GM13977 (cell line): ENCODE results near the gene SPAG7.

Experiments used
- DNase-seq: peaks from one replicate; pipeline ENCODE4 v3.0.0; 2012; ENCODE audit warnings: low spot score
- in situ Hi-C: fragments of 300-500 bp; cut with MboI; formaldehyde crosslinking; loops from one replicate; pipeline ENCODE4 v1.12.0; 2022; ENCODE audit warnings: low sequenced_read_pairs, low pct_unique_long_range_greater_than_20kb, mixed read lengths, inconsistent platforms; ENCODE audit not compliant: unreplicated experiment
- TF ChIP-seq, protein P1 (sequence below): IDR thresholded peaks from 2 replicates; pipeline ENCODE4 v1.5.1; 2012; ENCODE audit warnings: mild to moderate bottlenecking, control low read depth; ENCODE audit not compliant: insufficient read depth; ENCODE audit errors: extremely low read depth, missing control alignments

The SPAG7 gene

DNA sequence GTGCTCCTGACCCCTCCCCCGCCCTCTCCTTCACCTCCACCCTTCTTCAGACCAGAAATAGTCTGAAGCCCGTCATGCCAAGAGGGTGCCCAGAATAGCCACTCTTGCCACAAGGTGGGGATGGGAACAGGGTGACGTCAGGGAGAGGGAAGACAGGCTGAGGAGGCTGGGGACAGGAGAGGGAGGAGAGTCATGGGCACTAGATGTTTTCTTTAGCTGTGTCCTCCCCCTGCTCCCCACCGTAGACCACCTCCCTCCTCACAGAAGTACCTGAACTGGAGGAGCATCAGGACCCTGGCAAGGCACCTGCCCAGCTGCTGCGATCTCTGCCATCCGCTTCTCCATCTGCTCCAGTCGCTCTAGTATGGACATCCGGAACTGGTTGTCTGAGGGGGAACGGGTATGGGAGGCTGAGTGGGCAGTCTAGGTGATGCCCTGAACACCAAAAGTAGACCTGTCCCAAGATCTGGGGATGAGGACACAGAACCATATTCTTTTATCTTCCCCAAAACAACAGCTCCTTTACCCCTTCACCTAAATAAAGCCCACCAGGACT, 6.6 kb upstream of the SPAG7 start:
- in situ Hi-C loops = no loop called here
- DNase-seq = no peak
- TF ChIP-seq, protein P1, sequence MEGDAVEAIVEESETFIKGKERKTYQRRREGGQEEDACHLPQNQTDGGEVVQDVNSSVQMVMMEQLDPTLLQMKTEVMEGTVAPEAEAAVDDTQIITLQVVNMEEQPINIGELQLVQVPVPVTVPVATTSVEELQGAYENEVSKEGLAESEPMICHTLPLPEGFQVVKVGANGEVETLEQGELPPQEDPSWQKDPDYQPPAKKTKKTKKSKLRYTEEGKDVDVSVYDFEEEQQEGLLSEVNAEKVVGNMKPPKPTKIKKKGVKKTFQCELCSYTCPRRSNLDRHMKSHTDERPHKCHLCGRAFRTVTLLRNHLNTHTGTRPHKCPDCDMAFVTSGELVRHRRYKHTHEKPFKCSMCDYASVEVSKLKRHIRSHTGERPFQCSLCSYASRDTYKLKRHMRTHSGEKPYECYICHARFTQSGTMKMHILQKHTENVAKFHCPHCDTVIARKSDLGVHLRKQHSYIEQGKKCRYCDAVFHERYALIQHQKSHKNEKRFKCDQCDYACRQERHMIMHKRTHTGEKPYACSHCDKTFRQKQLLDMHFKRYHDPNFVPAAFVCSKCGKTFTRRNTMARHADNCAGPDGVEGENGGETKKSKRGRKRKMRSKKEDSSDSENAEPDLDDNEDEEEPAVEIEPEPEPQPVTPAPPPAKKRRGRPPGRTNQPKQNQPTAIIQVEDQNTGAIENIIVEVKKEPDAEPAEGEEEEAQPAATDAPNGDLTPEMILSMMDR = no peak

GRCh38 chr17:4973256-4974114, 5.9 kb upstream of the SPAG7 start:
- TF ChIP-seq, protein P1 = no peak
- DNase-seq = no peak
- in situ Hi-C loops = no loop called here

- TF ChIP-seq, protein P1 = no peak
- no peak for DNase-seq
- in situ Hi-C loops = no loop called here
These were observed 5.1 kb upstream of the SPAG7 start for GRCh38 chr17:4972752-4973151.

GRCh38 chr17:4972322-4972721, 4.7 kb upstream of the SPAG7 start:
- TF ChIP-seq, protein P1 = no peak
- DNase-seq = no peak
- in situ Hi-C loops = no loop called here

DNA sequence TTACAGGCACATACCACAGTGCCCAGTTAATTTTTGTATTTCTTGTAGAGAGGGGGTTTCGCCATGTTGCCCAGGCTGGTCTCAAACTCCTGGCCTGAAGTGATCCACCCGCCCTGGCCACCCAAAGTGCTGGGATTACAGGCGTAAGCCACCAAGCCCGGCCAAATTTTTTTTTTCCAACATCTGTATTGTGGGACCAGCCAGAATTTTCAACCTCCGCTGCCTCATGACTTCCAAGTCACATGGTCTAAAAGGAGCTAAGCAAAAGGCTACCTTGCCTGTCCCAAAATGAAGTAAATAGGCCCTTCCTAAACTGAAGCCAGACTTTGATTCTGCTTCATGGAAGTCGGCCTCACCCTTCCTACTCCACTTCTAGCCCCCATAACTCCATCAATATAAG, 4.2 kb upstream of the SPAG7 start:
- in situ Hi-C loops = no loop called here

GRCh38 chr17:4970273-4970672, 2.7 kb upstream of the SPAG7 start:
- TF ChIP-seq, protein P1 = no peak
- no peak for DNase-seq
- in situ Hi-C loops = no loop called here

More for the DNA sequence above, 4.2 kb upstream of the SPAG7 start:
- DNase-seq = no peak
- TF ChIP-seq, protein P1 = no peak
